H7 (cell line): ENCODE data around the gene TNFRSF14. TPM values are rescaled to one million over a fixed set of nuclear protein-coding genes. Genes with fewer than 3 reads are reported as not detected.

Experiments
- DNase-seq: peaks from one replicate; pipeline ENCODE4 v3.0.0; 2012
- H3K27me3 ChIP-seq: 2 replicates; pipeline ENCODE4 v1.6.0; 2011; ENCODE audit warnings: mild to moderate bottlenecking, low read length; ENCODE audit not compliant: control insufficient read depth, insufficient read depth
- H3K36me3 ChIP-seq: replicated peaks from 2 replicates; pipeline ENCODE4 v1.5.1; 2011; ENCODE audit warnings: low read length; ENCODE audit not compliant: control insufficient read depth, insufficient read depth
- H3K4me3 ChIP-seq: 2 replicates; pipeline ENCODE4 v1.5.1; 2011; ENCODE audit warnings: low read depth, mild to moderate bottlenecking, control low read depth, low read length, moderate library complexity; ENCODE audit not compliant: insufficient read depth
- total RNA-seq: library from RNA; depleted of rRNA; stranded (reverse); fragments of >200 nt; shearing (Covaris generic); gene quantifications from 2 replicates; pipeline ENCODE4 v1.2.3, GENCODE V29; 2014

Gene TNFRSF14
- total RNA-seq, 1 experiment from 2014 or later: 0.55 TPM

DNA sequence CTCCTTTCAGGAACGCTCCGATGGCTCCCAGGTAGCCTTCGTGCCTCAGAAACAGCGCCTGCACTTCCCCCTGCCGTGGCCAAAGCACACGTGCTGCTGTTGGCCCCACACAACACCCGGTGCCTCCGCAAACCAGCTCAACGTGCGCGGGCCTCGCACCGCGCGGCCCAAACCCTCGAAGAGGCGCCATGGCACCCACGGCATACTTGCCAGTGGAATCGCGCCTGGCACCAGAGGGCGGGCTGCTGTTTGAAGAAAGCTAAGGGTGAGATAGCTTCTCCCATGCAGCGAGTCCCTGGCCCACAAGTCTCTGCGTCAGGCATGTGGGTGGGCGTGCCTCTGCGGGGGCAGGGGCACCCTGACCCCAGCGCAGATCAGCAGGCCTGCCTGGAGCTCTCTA lies 37.6 kb upstream of the TNFRSF14 start:
- Histone ChIP-seq H3K4me3 (no peak overlapping the region), H3K36me3 (peaks cover 20% of the 10 kb centered on the region), H3K27me3 (no peaks in the 10 kb centered on the region)
- DNase-seq: no peak

DNA sequence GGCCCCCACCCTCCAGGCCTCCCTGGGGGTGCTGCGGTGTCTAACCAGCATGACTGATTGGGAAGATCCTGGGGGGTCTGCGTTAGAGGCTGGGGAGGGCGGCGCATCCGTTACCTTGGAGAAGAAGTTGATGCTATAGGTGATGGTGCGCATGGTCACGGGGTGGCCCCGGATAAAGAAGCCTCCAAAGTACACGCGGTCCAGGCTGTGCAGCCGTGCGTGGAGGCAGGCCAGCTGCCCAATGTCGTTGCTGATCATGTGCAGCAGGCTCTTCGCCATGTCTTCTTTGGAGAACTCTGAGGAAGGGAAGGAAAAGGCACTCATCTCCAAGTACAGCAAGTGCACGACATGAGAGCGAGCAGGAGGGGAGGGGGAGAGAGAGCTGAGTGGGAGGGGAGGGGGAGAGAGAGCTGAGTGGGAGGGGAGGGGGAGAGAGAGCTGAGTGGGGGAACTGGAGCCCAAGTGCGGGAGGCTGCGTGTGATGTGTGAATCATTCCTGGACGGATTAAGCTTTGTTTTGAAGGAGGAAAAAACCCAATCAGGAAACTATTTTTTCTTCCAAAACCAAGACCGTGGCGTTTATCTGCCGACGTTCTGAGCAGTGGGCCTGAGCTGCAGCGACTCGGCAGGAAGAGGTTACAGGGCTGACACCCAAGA lies 37.0 kb upstream of the TNFRSF14 start:
- DNase-seq: no peak
- Histone ChIP-seq H3K27me3 (no peaks in the 10 kb centered on the region), H3K4me3 (no peak overlapping the region), H3K36me3 (peaks cover 19% of the 10 kb centered on the region)

GRCh38 chr1:2519729-2520128 lies 36.4 kb upstream of the TNFRSF14 start:
- DNase-seq: no peak
- H3K4me3 ChIP-seq: no peak overlapping the region
- no peaks in the 10 kb centered on the region for H3K27me3 ChIP-seq
- H3K36me3 ChIP-seq: peaks cover 19% of the 10 kb centered on the region

GRCh38 chr1:2520206-2520605 lies 36.0 kb upstream of the TNFRSF14 start:
- no peak overlapping the region for H3K4me3 ChIP-seq
- DNase-seq: no peak
- no peaks in the 10 kb centered on the region for H3K27me3 ChIP-seq
- peaks cover 17% of the 10 kb centered on the region for H3K36me3 ChIP-seq

DNA sequence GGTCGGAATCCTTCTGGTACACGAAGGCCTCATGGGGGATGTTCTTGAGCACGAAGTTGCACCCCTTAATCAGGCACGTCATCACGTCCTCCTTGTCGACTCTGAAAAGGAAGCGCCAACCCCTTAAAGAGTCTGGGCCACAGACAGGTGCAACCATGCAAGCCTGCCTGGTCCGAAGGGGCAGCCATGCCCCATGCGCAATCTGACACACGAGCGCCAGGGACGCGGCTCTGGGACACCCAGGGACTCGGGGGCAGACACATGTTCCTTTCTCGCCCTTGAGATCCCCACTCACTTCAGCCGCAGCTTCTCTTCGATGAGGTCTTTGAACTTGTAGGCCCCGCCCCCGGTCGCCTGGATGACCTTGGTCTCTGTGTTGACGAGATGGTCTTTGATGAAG lies 35.4 kb upstream of the TNFRSF14 start:
- DNase-seq: no peak
- Histone ChIP-seq H3K36me3 (peaks cover 17% of the 10 kb centered on the region), H3K4me3 (no peak overlapping the region), H3K27me3 (no peaks in the 10 kb centered on the region)

GRCh38 chr1:2522230-2522629 lies 33.9 kb upstream of the TNFRSF14 start:
- no peak for DNase-seq
- H3K4me3 ChIP-seq: no peak overlapping the region

DNA sequence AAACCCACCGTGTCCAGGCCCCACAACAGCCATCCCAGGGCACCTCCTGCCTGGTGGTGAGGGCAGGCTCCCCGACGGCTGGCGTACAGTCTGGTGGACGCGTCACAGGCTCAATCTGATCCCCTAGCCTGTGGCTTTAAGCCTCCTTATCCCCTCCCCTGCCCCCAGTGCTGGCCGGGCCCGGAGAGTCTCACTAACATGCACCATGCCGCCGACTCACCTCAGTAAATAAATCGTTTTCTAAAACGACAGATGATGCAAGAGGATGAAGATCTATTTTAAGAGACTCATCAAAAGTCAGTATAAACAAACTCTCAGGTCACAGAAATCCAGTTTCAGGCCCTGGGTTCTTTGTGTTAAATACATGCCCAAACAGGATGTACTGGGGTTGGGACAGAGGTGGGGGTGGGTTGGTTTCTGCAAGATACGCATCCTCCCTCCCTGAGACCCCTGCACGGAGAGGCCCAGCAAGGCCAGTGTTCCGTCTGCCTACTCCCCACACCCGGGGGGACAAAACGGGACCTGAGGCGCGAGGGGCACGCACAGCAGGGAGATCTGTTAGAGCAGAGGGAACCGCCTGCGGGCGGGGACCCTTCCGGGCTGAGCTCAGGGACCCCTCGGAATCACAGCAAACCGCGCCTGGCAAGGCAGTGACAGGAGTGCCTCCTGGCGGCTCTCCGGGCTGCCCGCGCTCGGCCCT lies 32.8 kb upstream of the TNFRSF14 start:
- Histone ChIP-seq H3K36me3 (peaks cover 13% of the 10 kb centered on the region), H3K4me3 (no peak overlapping the region), H3K27me3 (peaks cover 17% of the 10 kb centered on the region)
- DNase-seq: peak; percentile 86

More at GRCh38 chr1:2522230-2522629, 33.9 kb upstream of the TNFRSF14 start:
- Histone ChIP-seq H3K36me3 (peaks cover 15% of the 10 kb centered on the region), H3K27me3 (peaks cover 5% of the 10 kb centered on the region)

GRCh38 chr1:2523891-2524609 lies 32.1 kb upstream of the TNFRSF14 start:
- Histone ChIP-seq H3K36me3 (peaks cover 12% of the 10 kb centered on the region), H3K4me3 (no peak overlapping the region), H3K27me3 (peaks cover 23% of the 10 kb centered on the region)
- no peak for DNase-seq

GRCh38 chr1:2525572-2525919 lies 30.6 kb upstream of the TNFRSF14 start:
- H3K27me3 ChIP-seq: peaks cover 36% of the 10 kb centered on the region
- H3K4me3 ChIP-seq: peak overlapping the region; percentile 97
- DNase-seq: no peak
- H3K36me3 ChIP-seq: peaks cover 6% of the 10 kb centered on the region

DNA sequence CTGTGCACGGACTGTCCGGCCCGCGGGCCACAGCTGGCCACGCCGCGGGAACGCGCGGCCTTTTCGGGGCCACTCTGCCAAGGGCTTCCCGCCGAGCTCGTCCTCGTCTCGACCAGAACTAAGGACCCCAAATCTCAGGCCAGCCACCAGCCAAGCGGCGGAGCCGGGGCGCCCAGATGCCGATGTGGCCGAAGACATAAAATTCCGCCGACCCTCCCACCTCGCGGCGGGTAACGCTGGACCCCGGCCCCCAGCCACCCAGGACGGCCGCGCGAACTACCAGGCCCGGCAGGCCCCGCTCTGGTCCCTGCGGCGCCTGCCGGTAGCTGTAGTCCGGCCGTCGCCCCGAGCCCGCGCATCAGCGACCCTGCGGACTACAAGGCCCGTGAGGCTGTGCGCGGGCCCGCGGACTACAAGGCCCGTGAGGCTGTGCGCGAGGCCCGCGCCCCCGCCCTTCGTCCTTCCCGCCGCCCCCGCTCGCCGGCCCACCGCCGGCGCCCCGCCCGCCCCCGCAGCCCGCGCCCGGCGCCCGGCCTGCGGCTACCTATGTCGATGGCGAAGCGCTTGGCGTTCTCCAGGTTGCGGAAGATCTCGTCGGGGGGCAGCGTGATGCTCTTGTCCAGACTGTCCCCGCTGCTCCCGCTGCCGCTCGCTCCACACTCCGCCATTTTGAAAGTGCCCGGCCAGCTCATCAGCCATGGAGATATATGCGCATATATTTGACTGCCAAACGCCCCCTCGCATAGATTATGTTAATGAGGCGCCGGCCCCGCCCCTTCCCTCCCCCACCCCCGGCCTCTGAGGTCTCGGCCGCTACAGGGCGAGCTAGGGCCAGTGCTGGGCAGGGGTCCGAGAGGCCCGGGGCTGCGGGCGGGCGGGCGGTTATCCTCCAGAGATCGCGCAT lies 30.0 kb upstream of the TNFRSF14 start, which contains the start of gene PANK4:
PANK4 (minus strand) TSS at position 677 of the 904 bp plus-strand sequence; CDS start at position 668, 9 bp downstream.
- peak; percentile 99 for DNase-seq
- H3K36me3 ChIP-seq: peaks cover 4% of the 10 kb centered on the region; the same call in 1 of the 2 replicates
- peaks cover 43% of the 10 kb centered on the region for H3K27me3 ChIP-seq
- peak within 1 kb of the TSS; percentile 97 for H3K4me3 ChIP-seq

DNA sequence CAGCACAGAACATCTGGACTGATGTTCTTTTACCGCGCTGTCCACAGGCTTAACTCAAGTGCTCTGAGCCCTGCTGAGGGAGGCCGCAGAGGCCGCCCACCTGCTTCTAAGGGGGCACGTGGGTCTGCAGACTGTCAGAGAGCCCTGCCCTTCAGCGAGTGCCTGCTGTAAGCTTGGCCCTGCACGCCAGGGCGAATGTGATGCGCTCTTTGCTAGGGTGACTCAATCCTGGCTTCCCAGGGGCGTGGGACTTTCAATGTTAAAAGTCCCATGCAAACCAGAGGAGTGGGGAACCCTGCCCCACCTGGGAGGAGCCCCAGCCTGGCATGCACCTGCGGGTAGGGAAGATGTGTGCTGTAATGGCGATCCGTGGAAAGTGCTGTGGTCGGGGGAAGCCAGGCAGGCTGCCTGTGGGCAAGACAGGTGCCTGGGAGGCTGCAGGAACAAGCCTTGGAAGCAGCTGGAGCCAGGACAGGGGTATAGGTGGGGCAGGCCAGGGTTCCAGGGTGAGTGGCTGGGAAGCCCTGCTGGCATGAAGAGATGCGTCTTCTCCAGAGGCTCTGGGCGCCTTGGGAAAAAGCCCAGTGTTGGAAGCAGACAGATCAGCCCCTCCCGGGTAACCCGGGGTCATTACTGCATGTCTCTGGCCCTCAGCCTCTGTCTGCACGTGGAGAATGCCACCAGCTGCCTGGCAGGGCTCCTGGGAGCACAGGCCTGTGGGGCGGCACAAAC lies 29.2 kb upstream of the TNFRSF14 start:
- no peak for DNase-seq
- H3K4me3 ChIP-seq: peak overlapping the region; percentile 24
- H3K27me3 ChIP-seq: peaks cover 51% of the 10 kb centered on the region
- H3K36me3 ChIP-seq: 0 out of 2 replicates have a peak, but pooled peaks cover 1% of the 10 kb centered on the region

DNA sequence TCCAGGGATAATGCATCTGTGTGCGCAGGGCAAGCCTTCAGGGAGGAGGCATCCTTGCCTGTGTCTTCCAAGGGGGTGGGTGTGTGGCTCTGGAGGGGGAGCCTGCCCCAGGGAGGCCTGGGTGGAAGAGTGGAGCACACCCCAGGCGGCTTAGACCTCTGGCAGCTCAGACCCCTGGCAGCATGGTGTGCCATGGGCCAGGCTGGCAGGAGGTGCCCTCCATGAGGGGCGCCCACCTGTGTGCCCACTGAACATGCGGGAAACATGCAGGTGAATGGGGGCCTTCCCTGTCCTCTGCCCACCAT lies 28.7 kb upstream of the TNFRSF14 start:
- Histone ChIP-seq H3K27me3 (peaks cover 56% of the 10 kb centered on the region), H3K36me3 (0 out of 2 replicates have a peak, but pooled peaks cover 1% of the 10 kb centered on the region), H3K4me3 (no peak overlapping the region)
- no peak for DNase-seq

- no peak for DNase-seq
- Histone ChIP-seq H3K27me3 (peaks cover 56% of the 10 kb centered on the region), H3K36me3 (no peaks in the 10 kb centered on the region), H3K4me3 (no peak overlapping the region)
These were observed 28.2 kb upstream of the TNFRSF14 start for GRCh38 chr1:2528016-2528415.

DNA sequence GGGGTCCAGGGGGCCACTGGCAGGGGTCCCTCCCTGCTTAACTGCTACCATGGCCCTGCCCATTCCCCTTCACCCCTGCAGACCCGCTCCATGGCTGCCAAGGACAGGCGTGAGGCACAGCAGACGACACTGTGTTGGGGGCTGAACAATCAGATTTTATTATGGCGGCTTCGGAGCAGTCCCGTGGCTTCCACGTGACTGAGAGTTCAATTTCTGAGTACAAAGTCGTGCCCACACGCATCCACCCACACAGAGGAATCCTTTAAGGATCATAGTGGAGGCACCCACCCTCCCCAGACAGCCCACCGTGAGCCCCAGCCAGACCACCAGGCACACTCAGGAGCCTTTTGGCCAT lies 27.6 kb upstream of the TNFRSF14 start:
- no peak overlapping the region for H3K4me3 ChIP-seq
- no peak for DNase-seq
- H3K27me3 ChIP-seq: peaks cover 59% of the 10 kb centered on the region
- H3K36me3 ChIP-seq: no peaks in the 10 kb centered on the region
